Prostate gland (tissue), 2 donors: ENCODE data around the gene DCHS2.

Source experiments
- CTCF ChIP-seq, 4 experiments: fragments of 200-600 bp in 2 of 4; fragments of 450-650 bp in 2 of 4; sonication (generic) in 2 of 4; IDR thresholded peaks; 1 replicate in 3 of 4; 2 replicates in 1 of 4; pipeline ENCODE4 v1.5.1; 2016 to 2019; ENCODE audit warnings: antibody characterized with exemption in 4 of 4, mild to moderate bottlenecking in 2 of 4, moderate library complexity in 2 of 4
- POLR2A ChIP-seq: fragments of 450-650 bp; IDR thresholded peaks from one replicate; pipeline ENCODE4 v1.6.1; 2016; ENCODE audit warnings: antibody characterized with exemption, mild to moderate bottlenecking
- POLR2AphosphoS5 ChIP-seq: sonication (generic); formaldehyde crosslinking; IDR thresholded peaks from one replicate; pipeline ENCODE4 v1.6.1; 2017; ENCODE audit warnings: antibody characterized with exemption

- TF ChIP-seq CTCF (IDR thresholded peaks at IDR 0.05) (no peak), POLR2AphosphoS5 (no peak), POLR2A (no peak)
Measured at GRCh38 chr4:154422152-154422551, 69.4 kb downstream of the DCHS2 start.
